Measurements from ENCODE around the gene COMMD9.
"Not testable (repeated sequence)": the region's sequence is repeated elsewhere in the genome, so short reads cannot be mapped to it uniquely, and the experiment has no call there.

The COMMD9 gene

DNA sequence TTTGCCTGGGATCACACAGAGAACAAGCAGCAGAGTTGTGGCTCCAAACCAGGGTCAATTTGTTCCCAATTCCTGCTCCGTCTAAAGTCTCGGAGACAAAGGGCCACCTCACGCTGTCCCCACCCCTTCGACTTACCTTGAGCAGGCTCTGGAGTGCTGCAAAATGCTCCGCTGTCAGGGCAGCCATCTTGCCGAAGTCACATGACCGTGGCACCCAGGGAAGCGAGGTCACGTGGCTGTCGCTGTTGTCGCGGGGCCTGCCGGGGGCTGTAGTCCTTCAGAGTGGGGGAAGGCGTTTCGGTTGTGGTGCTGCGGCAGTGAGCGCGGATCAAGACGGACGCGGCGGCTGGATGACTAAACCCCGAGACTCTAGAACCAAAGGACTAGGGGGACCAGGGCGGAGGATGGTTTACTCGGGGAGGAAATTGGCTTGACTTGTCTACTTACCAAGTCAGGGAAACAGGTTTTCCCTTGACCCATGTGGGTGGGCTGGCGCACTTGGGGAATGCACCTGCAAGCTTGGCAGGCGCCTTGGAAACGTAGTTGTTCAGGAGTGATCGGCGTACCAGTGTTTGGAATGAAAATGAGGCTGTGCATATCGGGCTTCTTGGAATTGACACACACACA is at the start of gene COMMD9:
Gene COMMD9, minus strand, starts transcription at position 199 of the 627 bp plus-strand sequence. Its CDS starts 12 bp downstream, at position 187.
- H3K9ac ChIP-seq (ENCODE audit: low read length in 5 of 5): peak within 1 kb of the TSS; percentile 78 to 89 (median 84)
- peaks cover 2 to 27% (median 25%) of the 10 kb centered on the region in 5 donors for H3K4me1 ChIP-seq (ENCODE audit: control insufficient read depth in 5 of 5, insufficient read depth in 5 of 5, low read length in 5 of 5)
- H3K27me3 ChIP-seq (ENCODE audit: control insufficient read depth in 5 of 5, insufficient read depth in 4 of 5, low read length in 5 of 5): no peaks in the 10 kb centered on the region
- H3K36me3 ChIP-seq (ENCODE audit: control insufficient read depth in 5 of 5, insufficient read depth in 5 of 5, low read length in 5 of 5): no peaks in the 10 kb centered on the region
- H3K27ac ChIP-seq (ENCODE audit: low read depth, low read length): peak within 1 kb of the TSS; percentile 80
- peak within 1 kb of the TSS; percentile 97 to 99 (median 99) for H3K4me3 ChIP-seq (ENCODE audit: low read depth in 1 of 5, low read length in 5 of 5)
- H3K9me3 ChIP-seq (ENCODE audit: control insufficient read depth in 5 of 5, low read length in 5 of 5): no peaks in the 10 kb centered on the region

- H3K27ac ChIP-seq (ENCODE audit: low read depth, low read length): peak overlapping the region; percentile 38
These were observed 44.7 kb upstream of the COMMD9 start for GRCh38 chr11:36333897-36334296.

DNA sequence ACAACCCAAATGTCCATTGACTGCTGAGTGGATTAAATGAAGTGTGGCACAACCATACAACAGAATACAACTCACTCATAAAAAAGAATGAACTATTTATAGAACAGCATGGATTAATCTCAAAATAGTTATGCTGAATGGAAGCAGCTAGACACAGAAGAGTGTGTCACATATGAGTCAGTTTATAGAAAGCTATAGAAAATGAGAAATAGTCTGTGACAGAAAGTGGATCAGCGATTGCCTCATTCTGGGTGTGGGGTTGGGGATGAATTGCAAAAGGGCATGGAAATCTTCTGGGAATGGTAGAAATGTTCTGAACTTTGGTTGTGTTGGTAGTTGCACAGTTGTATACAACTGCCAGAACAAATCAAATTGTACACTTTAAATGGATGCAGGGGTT is 44.2 kb upstream of the COMMD9 start:
- peak overlapping the region; percentile 72 for H3K27ac ChIP-seq (ENCODE audit: low read depth, low read length)
- no peak overlapping the region for H3K9ac ChIP-seq (ENCODE audit: low read length in 5 of 5)

More at GRCh38 chr11:36333897-36334296, 44.7 kb upstream of the COMMD9 start:
- Histone ChIP-seq H3K9me3 (ENCODE audit: control insufficient read depth in 5 of 5, low read length in 5 of 5) (no peaks in the 10 kb centered on the region), H3K4me3 (ENCODE audit: low read depth in 1 of 5, low read length in 5 of 5) (peak overlapping the region in 1 of 5 donors; percentile 15), H3K4me1 (ENCODE audit: control insufficient read depth in 5 of 5, insufficient read depth in 5 of 5, low read length in 5 of 5) (peaks cover 0 to 23% (median 6%) of the 10 kb centered on the region in 5 donors), H3K27me3 (ENCODE audit: control insufficient read depth in 5 of 5, insufficient read depth in 4 of 5, low read length in 5 of 5) (no peaks in the 10 kb centered on the region), H3K36me3 (ENCODE audit: control insufficient read depth in 5 of 5, insufficient read depth in 5 of 5, low read length in 5 of 5) (peaks cover 0 to 4% (median 0%) of the 10 kb centered on the region in 5 donors), H3K9ac (ENCODE audit: low read length in 5 of 5) (no peak overlapping the region)

DNA sequence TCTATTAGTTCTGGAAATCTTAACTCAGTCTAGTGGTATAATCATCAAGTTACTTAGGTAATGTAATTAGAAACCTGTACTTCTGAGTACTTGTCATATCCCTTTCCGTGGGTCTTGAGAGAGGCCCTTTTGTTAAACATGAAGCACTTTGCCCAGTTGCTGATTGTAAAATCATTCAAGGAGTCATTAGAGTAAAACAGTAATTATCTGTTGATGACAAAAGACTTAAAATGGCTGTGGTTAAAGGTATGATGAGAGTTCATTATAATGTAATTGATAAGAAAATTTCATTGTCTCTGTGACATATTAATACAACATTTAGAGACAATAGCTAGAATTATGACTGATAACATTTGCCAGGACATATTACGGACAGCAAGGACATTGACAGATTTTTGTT is 41.2 kb upstream of the COMMD9 start:
- Histone ChIP-seq H3K36me3 (ENCODE audit: control insufficient read depth in 5 of 5, insufficient read depth in 5 of 5, low read length in 5 of 5) (no peaks in the 10 kb centered on the region), H3K4me3 (ENCODE audit: low read depth in 1 of 5, low read length in 5 of 5) (no peak overlapping the region), H3K4me1 (ENCODE audit: control insufficient read depth in 5 of 5, insufficient read depth in 5 of 5, low read length in 5 of 5) (peaks cover 0 to 23% (median 6%) of the 10 kb centered on the region in 5 donors), H3K9me3 (ENCODE audit: control insufficient read depth in 5 of 5, low read length in 5 of 5) (no peaks in the 10 kb centered on the region), H3K27ac (ENCODE audit: low read depth, low read length) (no peak overlapping the region), H3K9ac (ENCODE audit: low read length in 5 of 5) (no peak overlapping the region), H3K27me3 (ENCODE audit: control insufficient read depth in 5 of 5, insufficient read depth in 4 of 5, low read length in 5 of 5) (no peaks in the 10 kb centered on the region)

More for the DNA sequence above, 44.2 kb upstream of the COMMD9 start:
- Histone ChIP-seq H3K4me3 (ENCODE audit: low read depth in 1 of 5, low read length in 5 of 5) (no peak overlapping the region), H3K9me3 (ENCODE audit: control insufficient read depth in 5 of 5, low read length in 5 of 5) (no peaks in the 10 kb centered on the region), H3K36me3 (ENCODE audit: control insufficient read depth in 5 of 5, insufficient read depth in 5 of 5, low read length in 5 of 5) (peaks cover 0 to 4% (median 0%) of the 10 kb centered on the region in 5 donors), H3K4me1 (ENCODE audit: control insufficient read depth in 5 of 5, insufficient read depth in 5 of 5, low read length in 5 of 5) (peaks cover 0 to 23% (median 6%) of the 10 kb centered on the region in 5 donors), H3K27me3 (ENCODE audit: control insufficient read depth in 5 of 5, insufficient read depth in 4 of 5, low read length in 5 of 5) (no peaks in the 10 kb centered on the region)

GRCh38 chr11:36328966-36329673 is 39.9 kb upstream of the COMMD9 start:
- Histone ChIP-seq H3K36me3 (ENCODE audit: control insufficient read depth in 5 of 5, insufficient read depth in 5 of 5, low read length in 5 of 5) (no peaks in the 10 kb centered on the region), H3K9ac (ENCODE audit: low read length in 5 of 5) (no peak overlapping the region), H3K4me1 (ENCODE audit: control insufficient read depth in 5 of 5, insufficient read depth in 5 of 5, low read length in 5 of 5) (peaks cover 0 to 23% (median 5%) of the 10 kb centered on the region in 5 donors), H3K27ac (ENCODE audit: low read depth, low read length) (no peak overlapping the region), H3K27me3 (ENCODE audit: control insufficient read depth in 5 of 5, insufficient read depth in 4 of 5, low read length in 5 of 5) (no peaks in the 10 kb centered on the region), H3K9me3 (ENCODE audit: control insufficient read depth in 5 of 5, low read length in 5 of 5) (no peaks in the 10 kb centered on the region), H3K4me3 (ENCODE audit: low read depth in 1 of 5, low read length in 5 of 5) (no peak overlapping the region)

- Histone ChIP-seq H3K27me3 (ENCODE audit: control insufficient read depth in 5 of 5, insufficient read depth in 4 of 5, low read length in 5 of 5) (no peaks in the 10 kb centered on the region), H3K9me3 (ENCODE audit: control insufficient read depth in 5 of 5, low read length in 5 of 5) (no peaks in the 10 kb centered on the region), H3K4me1 (ENCODE audit: control insufficient read depth in 5 of 5, insufficient read depth in 5 of 5, low read length in 5 of 5) (peaks cover 0 to 8% (median 0%) of the 10 kb centered on the region in 5 donors), H3K36me3 (ENCODE audit: control insufficient read depth in 5 of 5, insufficient read depth in 5 of 5, low read length in 5 of 5) (no peaks in the 10 kb centered on the region), H3K4me3 (ENCODE audit: low read depth in 1 of 5, low read length in 5 of 5) (no peak overlapping the region), H3K9ac (ENCODE audit: low read length in 5 of 5) (no peak overlapping the region), H3K27ac (ENCODE audit: low read depth, low read length) (no peak overlapping the region)
These were observed 37.5 kb upstream of the COMMD9 start for GRCh38 chr11:36326524-36327419.

DNA sequence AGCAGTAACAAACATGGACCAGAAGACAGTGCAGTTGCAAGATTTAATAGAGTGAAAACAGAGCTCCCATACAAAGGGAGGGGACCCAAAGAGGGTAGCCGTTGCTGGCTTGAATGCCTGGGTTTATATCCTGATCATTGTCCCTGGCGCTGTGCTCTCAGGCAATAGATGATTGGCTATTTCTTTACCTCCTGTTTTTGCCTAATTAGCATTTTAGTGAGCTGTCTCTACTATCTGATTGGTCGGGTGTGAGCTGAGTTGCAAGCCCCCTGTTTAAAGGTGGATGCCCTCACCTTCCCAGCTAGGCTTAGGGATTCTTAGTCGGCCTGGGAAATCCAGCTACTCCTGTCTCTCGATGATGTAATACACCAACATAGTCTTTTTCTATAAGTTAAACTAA is 36.2 kb upstream of the COMMD9 start:
- H3K9me3 ChIP-seq (ENCODE audit: control insufficient read depth in 5 of 5, low read length in 5 of 5); H3K4me1 ChIP-seq (ENCODE audit: control insufficient read depth in 5 of 5, insufficient read depth in 5 of 5, low read length in 5 of 5); H3K9ac ChIP-seq (ENCODE audit: low read length in 5 of 5); H3K36me3 ChIP-seq (ENCODE audit: control insufficient read depth in 5 of 5, insufficient read depth in 5 of 5, low read length in 5 of 5); H3K4me3 ChIP-seq (ENCODE audit: low read depth in 1 of 5, low read length in 5 of 5); H3K27me3 ChIP-seq (ENCODE audit: control insufficient read depth in 5 of 5, insufficient read depth in 4 of 5, low read length in 5 of 5); H3K27ac ChIP-seq (ENCODE audit: low read depth, low read length): not testable (repeated sequence)

GRCh38 chr11:36324956-36325355 is 35.7 kb upstream of the COMMD9 start:
- not testable (repeated sequence) for H3K4me3 ChIP-seq (ENCODE audit: low read depth in 1 of 5, low read length in 5 of 5); H3K36me3 ChIP-seq (ENCODE audit: control insufficient read depth in 5 of 5, insufficient read depth in 5 of 5, low read length in 5 of 5); H3K4me1 ChIP-seq (ENCODE audit: control insufficient read depth in 5 of 5, insufficient read depth in 5 of 5, low read length in 5 of 5); H3K27me3 ChIP-seq (ENCODE audit: control insufficient read depth in 5 of 5, insufficient read depth in 4 of 5, low read length in 5 of 5); H3K27ac ChIP-seq (ENCODE audit: low read depth, low read length); H3K9me3 ChIP-seq (ENCODE audit: control insufficient read depth in 5 of 5, low read length in 5 of 5); H3K9ac ChIP-seq (ENCODE audit: low read length in 5 of 5)

- Histone ChIP-seq H3K4me3 (ENCODE audit: low read depth in 1 of 5, low read length in 5 of 5) (no peak overlapping the region), H3K27ac (ENCODE audit: low read depth, low read length) (no peak overlapping the region), H3K36me3 (ENCODE audit: control insufficient read depth in 5 of 5, insufficient read depth in 5 of 5, low read length in 5 of 5) (no peaks in the 10 kb centered on the region), H3K27me3 (ENCODE audit: control insufficient read depth in 5 of 5, insufficient read depth in 4 of 5, low read length in 5 of 5) (no peaks in the 10 kb centered on the region), H3K9ac (ENCODE audit: low read length in 5 of 5) (no peak overlapping the region), H3K9me3 (ENCODE audit: control insufficient read depth in 5 of 5, low read length in 5 of 5) (no peaks in the 10 kb centered on the region), H3K4me1 (ENCODE audit: control insufficient read depth in 5 of 5, insufficient read depth in 5 of 5, low read length in 5 of 5) (peaks cover 0 to 41% (median 18%) of the 10 kb centered on the region in 5 donors)
These were observed 28.8 kb upstream of the COMMD9 start for GRCh38 chr11:36317992-36318391.

Measured in subcutaneous abdominal adipose tissue (tissue), 5 donors.